Nephron (organoid): Measurements from ENCODE around the gene ATP13A3.

Source experiments
- H3K27ac Mint-ChIP-seq, 3 experiments: 2 replicates each; pipeline ENCODE4 v1.8.0; 2020; ENCODE audit warnings: mixed read lengths in 3 of 3, mild to moderate bottlenecking in 2 of 3, moderate library complexity in 1 of 3
- H3K27me3 Mint-ChIP-seq: 2 replicates; pipeline ENCODE4 v1.8.0; 2021; ENCODE audit warnings: low read depth, mild to moderate bottlenecking, moderate library complexity, mixed read lengths
- H3K36me3 Mint-ChIP-seq: 2 replicates; pipeline ENCODE4 v1.8.0; 2020; ENCODE audit warnings: low read depth, mixed read lengths
- H3K4me1 Mint-ChIP-seq: 2 replicates; pipeline ENCODE4 v1.8.0; 2020; ENCODE audit warnings: mixed read lengths
- H3K4me3 Mint-ChIP-seq, 3 experiments: 2 replicates each; pipeline ENCODE4 v1.8.0; 2020; ENCODE audit warnings: mild to moderate bottlenecking in 3 of 3, mixed read lengths in 3 of 3, moderate library complexity in 2 of 3
- H3K9me3 Mint-ChIP-seq: 2 replicates; pipeline ENCODE4 v1.8.0; 2020; ENCODE audit warnings: mixed read lengths
- CTCF ChIP-seq, 3 experiments: fragments of 200-600 bp; sonication (generic); IDR thresholded peaks; one replicate each; pipeline ENCODE4 v1.5.0; 2021; ENCODE audit warnings: antibody characterized with exemption in 3 of 3; ENCODE audit not compliant: unreplicated experiment in 3 of 3

Gene ATP13A3

DNA sequence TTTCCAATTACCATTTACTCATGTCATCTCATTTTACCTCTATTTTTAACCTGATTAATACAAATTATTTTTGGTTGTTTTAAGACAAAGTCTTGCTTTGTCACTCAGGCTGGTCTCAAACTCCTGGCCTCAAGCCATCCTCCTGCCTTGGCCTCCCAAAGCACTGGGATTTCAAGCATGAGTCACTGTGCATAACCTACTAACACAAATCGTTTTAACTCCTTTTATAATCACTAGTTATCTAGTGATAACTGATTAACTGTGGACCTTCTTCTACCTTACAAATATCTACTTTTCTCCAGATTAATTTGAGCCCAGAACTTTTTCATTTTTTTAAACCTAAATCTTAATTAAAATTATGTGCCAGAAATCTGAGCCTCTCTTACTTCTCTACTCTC, 4.6 kb downstream of the ATP13A3 start:
- Mint-ChIP-seq H3K36me3 (peaks cover 8% of the 10 kb centered on the region), H3K27ac (peak overlapping the region in 2 of 3 experiments; percentile 33 to 62), H3K9me3 (no peaks in the 10 kb centered on the region), H3K4me1 (peaks cover 28% of the 10 kb centered on the region), H3K4me3 (no peak overlapping the region), H3K27me3 (no peaks in the 10 kb centered on the region)
- TF ChIP-seq CTCF (IDR thresholded peaks at IDR 0.05; ENCODE audit: unreplicated experiment in 3 of 3): no peak

DNA sequence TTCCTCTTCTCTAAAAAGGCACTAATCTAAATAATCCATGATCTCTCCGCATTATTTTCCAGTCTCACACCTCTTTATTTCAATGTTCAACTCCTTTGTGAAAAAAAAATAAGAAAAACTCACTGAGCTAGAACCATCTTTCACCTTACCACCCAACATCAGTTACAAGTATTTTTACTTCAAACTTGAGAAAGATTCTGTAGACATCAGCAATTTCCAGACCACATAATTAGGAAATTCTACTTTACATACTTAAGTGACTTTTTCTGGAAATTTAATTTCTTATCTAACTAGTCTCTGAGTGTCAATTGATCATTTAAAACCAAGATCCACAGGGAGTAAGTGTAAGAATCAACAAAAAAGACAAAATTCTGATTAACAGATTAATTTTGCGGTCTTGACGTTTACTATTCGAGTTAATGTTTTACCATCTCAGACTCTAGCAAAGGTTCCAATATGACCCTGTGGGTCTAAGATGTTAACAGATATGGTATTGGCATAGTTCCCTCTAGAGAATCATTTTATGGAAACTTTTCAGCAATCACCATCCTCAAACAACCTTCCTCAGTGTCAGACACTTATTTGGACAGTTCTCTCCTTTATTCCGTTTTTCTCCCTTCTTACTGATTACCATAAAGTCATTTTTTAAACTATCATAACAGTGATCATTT, 5.1 kb downstream of the ATP13A3 start:
- Mint-ChIP-seq H3K9me3 (no peaks in the 10 kb centered on the region), H3K27ac (peak overlapping the region in 2 of 3 experiments; percentile 36 to 62), H3K4me1 (peaks cover 28% of the 10 kb centered on the region), H3K27me3 (no peaks in the 10 kb centered on the region), H3K4me3 (no peak overlapping the region), H3K36me3 (peaks cover 8% of the 10 kb centered on the region)
- no peak for TF ChIP-seq CTCF (IDR thresholded peaks at IDR 0.05; ENCODE audit: unreplicated experiment in 3 of 3)

GRCh38 chr3:194481103-194481502, 5.7 kb downstream of the ATP13A3 start:
- TF ChIP-seq CTCF (IDR thresholded peaks at IDR 0.05; ENCODE audit: unreplicated experiment in 3 of 3): no peak
- Mint-ChIP-seq H3K36me3 (peaks cover 8% of the 10 kb centered on the region), H3K27ac (peak overlapping the region in 1 of 3 experiments; percentile 62), H3K27me3 (no peaks in the 10 kb centered on the region), H3K4me1 (peaks cover 28% of the 10 kb centered on the region), H3K9me3 (no peaks in the 10 kb centered on the region), H3K4me3 (no peak overlapping the region)

GRCh38 chr3:194476784-194477183, 10.0 kb downstream of the ATP13A3 start:
- Mint-ChIP-seq H3K4me1 (peaks cover 14% of the 10 kb centered on the region), H3K27ac (no peak overlapping the region), H3K4me3 (no peak overlapping the region), H3K27me3 (no peaks in the 10 kb centered on the region), H3K9me3 (no peaks in the 10 kb centered on the region), H3K36me3 (no peaks in the 10 kb centered on the region)
- no peak for TF ChIP-seq CTCF (IDR thresholded peaks at IDR 0.05; ENCODE audit: unreplicated experiment in 3 of 3)

- Mint-ChIP-seq H3K9me3 (no peaks in the 10 kb centered on the region), H3K36me3 (no peaks in the 10 kb centered on the region), H3K27ac (no peak overlapping the region), H3K4me3 (no peak overlapping the region), H3K4me1 (peaks cover 9% of the 10 kb centered on the region), H3K27me3 (no peaks in the 10 kb centered on the region)
- TF ChIP-seq CTCF (IDR thresholded peaks at IDR 0.05; ENCODE audit: unreplicated experiment in 3 of 3): no peak
Measured at GRCh38 chr3:194475978-194476377, 10.8 kb downstream of the ATP13A3 start.
